K562 (cell line): ENCODE data around the gene SYCP1. TPM values are rescaled to one million over a fixed set of nuclear protein-coding genes. Genes with fewer than 3 reads are reported as not detected.

Experiments used
- ATAC-seq: fragments of 200-7000 bp; cut with Tn5 transposase; 3 replicates; pipeline ENCODE4 v1.9.1; 2020; ENCODE audit warnings: moderate library complexity
- BruUV-seq: library from RNA; stranded (reverse); fragments of 400-500 nt; replicated peaks from 2 replicates; lab custom pipeline; 2021; lab: Mats Ljungman, UMichigan
- CTCF ChIA-PET: fragments of 300-600 bp; formaldehyde crosslinking; extraction: SDS; loops from one replicate; lab custom pipeline; 2021; ENCODE audit warnings: low intra/inter-chr PET ratio; lab: Yijun Ruan, JAX
- POLR2A ChIA-PET: fragments of 300-600, 350-650 bp; sonication (Branson Sonifier 250); formaldehyde crosslinking; extraction: SDS; loops from one replicate; lab custom pipeline; 2021; ENCODE audit warnings: antibody characterized with exemption, inconsistent platforms; lab: Yijun Ruan, JAX
- DNase-seq, 4 experiments: peaks; one replicate each; pipeline versions ENCODE4 v3.0.0 to v3.0.0-alpha.2; 2011 to 2018; ENCODE audit warnings: low spot score in 3 of 4, mixed read lengths in 3 of 4; ENCODE audit errors: extremely low read depth in 1 of 4
- FAIRE-seq: peaks from 2 replicates; lab custom pipeline; 2011; peaks lifted over from hg19 to GRCh38; lab: Jason Lieb, UNC
- H2AFZ ChIP-seq: 2 replicates; pipeline ENCODE4 v1.6.0; 2011; ENCODE audit warnings: low read depth, low read length, control low read depth, inconsistent platforms
- H3K27ac ChIP-seq: fragments of 200-600 bp; 3 replicates; pipeline ENCODE4 v1.8.0; 2011; ENCODE audit warnings: low read depth, mild to moderate bottlenecking, control low read depth, inconsistent platforms, low read length, moderate library complexity, mixed read lengths; ENCODE audit errors: extremely low read depth
- H3K27me3 ChIP-seq, 2 experiments: fragments of 300-600 bp in 1 of 2; 2 replicates in 1 of 2; 3 replicates in 1 of 2; pipeline versions ENCODE4 v1.6.0 to v1.8.0; 2011; ENCODE audit warnings: inconsistent platforms in 2 of 2, low read length in 2 of 2, mild to moderate bottlenecking in 1 of 2, mixed read lengths in 1 of 2, moderate library complexity in 1 of 2; ENCODE audit not compliant: control insufficient read depth in 2 of 2, insufficient read depth in 2 of 2
- H3K36me3 ChIP-seq: fragments of 300-600 bp; 3 replicates; pipeline ENCODE4 v1.8.0; 2011; ENCODE audit warnings: mild to moderate bottlenecking, low read length, inconsistent platforms; ENCODE audit not compliant: control insufficient read depth, insufficient read depth
- H3K4me1 ChIP-seq, 2 experiments: fragments of 200-600 bp in 1 of 2; replicated peaks in 1 of 2; 2 replicates in 1 of 2; 3 replicates in 1 of 2; pipeline versions ENCODE4 v1.5.1 to v1.8.0; 2011; ENCODE audit warnings: inconsistent platforms in 2 of 2, low read length in 2 of 2, mild to moderate bottlenecking in 1 of 2, mixed read lengths in 1 of 2, moderate library complexity in 1 of 2; ENCODE audit not compliant: control insufficient read depth in 2 of 2, insufficient read depth in 2 of 2
- H3K4me2 ChIP-seq: 2 replicates; pipeline ENCODE4 v1.6.1; 2011; ENCODE audit warnings: low read length, control low read depth, inconsistent platforms, mixed read lengths; ENCODE audit not compliant: insufficient read depth
- H3K4me3 ChIP-seq: fragments of 200-600 bp; sonication (generic), shearing (Covaris generic); 2 replicates; pipeline ENCODE4 v1.5.1; 2016; ENCODE audit warnings: control low read depth, inconsistent platforms
- H3K79me2 ChIP-seq: fragments of 200-600 bp; 3 replicates; pipeline ENCODE4 v1.8.0; 2011; ENCODE audit warnings: low read length, inconsistent platforms; ENCODE audit not compliant: control insufficient read depth, insufficient read depth
- H3K9ac ChIP-seq, 2 experiments: 2 replicates each; pipeline versions ENCODE4 v1.6.0 to v1.6.1; 2011; ENCODE audit warnings: low read depth in 2 of 2, low read length in 2 of 2, control low read depth in 1 of 2, inconsistent platforms in 1 of 2, mild to moderate bottlenecking in 1 of 2, mixed read lengths in 1 of 2; ENCODE audit not compliant: insufficient read depth in 1 of 2
- H3K9me1 ChIP-seq: one replicate; pipeline ENCODE4 v1.6.0; 2011; ENCODE audit warnings: inconsistent platforms, mild to moderate bottlenecking, low read length, moderate library complexity; ENCODE audit not compliant: control insufficient read depth, insufficient read depth
- H3K9me3 ChIP-seq: replicated peaks from 2 replicates; pipeline ENCODE4 v1.5.1; 2011; ENCODE audit warnings: low read depth, low read length, inconsistent platforms; ENCODE audit not compliant: control insufficient read depth, insufficient read depth
- H4K20me1 ChIP-seq: replicated peaks from 2 replicates; pipeline ENCODE4 v1.6.1; 2011; ENCODE audit warnings: low read length, inconsistent platforms, mixed read lengths; ENCODE audit not compliant: control insufficient read depth, insufficient read depth
- ETV6 ChIP-seq, 3 experiments: fragments of 150-350 bp in 1 of 3; sonication (generic) in 1 of 3; formaldehyde crosslinking in 1 of 3; IDR thresholded peaks; 2 replicates each; pipeline versions ENCODE4 v1.6.1 to v1.8.0; 2014 to 2022; ENCODE audit warnings: borderline replicate concordance in 2 of 3, low read depth in 2 of 3, antibody characterized with exemption in 1 of 3, low read length in 1 of 3, mild to moderate bottlenecking in 1 of 3, missing genetic modification reagents in 1 of 3
- FOXP1 ChIP-seq: sonication (generic); formaldehyde crosslinking; IDR thresholded peaks from 2 replicates; pipeline ENCODE4 v1.8.0; 2022; ENCODE audit warnings: mild to moderate bottlenecking, missing genetic modification reagents
- NCOA4 ChIP-seq: fragments of 450-650 bp; IDR thresholded peaks from 2 replicates; pipeline ENCODE4 v1.6.1; 2018; ENCODE audit warnings: mild to moderate bottlenecking; ENCODE audit not compliant: partially characterized antibody
- SMARCC2 ChIP-seq: fragments of 450-650 bp; IDR thresholded peaks from 2 replicates; pipeline ENCODE4 v1.6.1; 2017; ENCODE audit warnings: antibody characterized with exemption, moderate library complexity, mild to moderate bottlenecking, low read depth
- ZNF431 ChIP-seq: sonication (generic); formaldehyde crosslinking; IDR thresholded peaks from 2 replicates; pipeline ENCODE4 v1.8.0; 2022; ENCODE audit warnings: mild to moderate bottlenecking, missing genetic modification reagents
- ZSCAN32 ChIP-seq: fragments of 450-650 bp; formaldehyde crosslinking; IDR thresholded peaks from 2 replicates; pipeline ENCODE4 v1.4.0; 2020; ENCODE audit warnings: mild to moderate bottlenecking, moderate library complexity
- in situ Hi-C: fragments of 300-500 bp; cut with MboI; formaldehyde crosslinking; loops from 4 replicates; pipeline ENCODE4 v1.15.0; 2018; ENCODE audit warnings: inconsistent platforms, mixed read lengths
- intact Hi-C: fragments of 100-400 bp; cut with micrococcal nuclease; formaldehyde crosslinking; loops from 2 replicates; pipeline ENCODE4 v1.14.2; 2022
- polyA plus RNA-seq, 8 experiments: library from polyadenylated mRNA; depleted of rRNA in 4 of 8; stranded (reverse) in 5 of 8; unstranded in 3 of 8; fragments of >200 nt; fragmentation: Nextera tagmentation in 2 of 8; fragmentation: Illumina TruSeq in 1 of 8; extraction: Ambion mirVana in 2 of 8; extraction: Trizol in 1 of 8; gene quantifications; 2 replicates each; pipeline versions ENCODE4 v1.2.1 to v1.2.3, GENCODE V29; 2011 to 2014; ENCODE audit warnings: inconsistent platforms in 1 of 8, missing spikeins in 1 of 8
- total RNA-seq, 7 experiments: library from RNA; depleted of rRNA in 6 of 7; stranded (reverse); fragments of >200 nt in 6 of 7; fragmentation: Illumina TruSeq in 2 of 7; extraction: Trizol in 2 of 7; gene quantifications; 2 replicates each; pipeline versions ENCODE4 v1.2.1 to v1.2.3, GENCODE V29; 2011 to 2021; ENCODE audit warnings: low replicate concordance in 1 of 7
- TF ChIP-seq, protein P1 (sequence below): fragments of 150-350 bp; IDR thresholded peaks from 2 replicates; pipeline ENCODE4 v1.6.1; 2014; ENCODE audit warnings: low read depth, mild to moderate bottlenecking, low read length, borderline replicate concordance
- TF ChIP-seq, protein P2 (sequence below): fragments of 250-450 bp; sonication (Bioruptor Pico); IDR thresholded peaks from 2 replicates; pipeline ENCODE4 v1.8.0; 2021; ENCODE audit warnings: mild to moderate bottlenecking, moderate library complexity
- TF ChIP-seq, protein P3 (sequence below): sonication (generic); formaldehyde crosslinking; IDR thresholded peaks from 2 replicates; pipeline ENCODE4 v1.8.1; 2023; ENCODE audit warnings: mild to moderate bottlenecking, missing genetic modification reagents, moderate library complexity

The SYCP1 gene
- total and polyA plus RNA-seq, 9 of the 15 experiments (the other 6 are each of a cell fraction or from before 2014, with no cell fraction given): not detected

DNA sequence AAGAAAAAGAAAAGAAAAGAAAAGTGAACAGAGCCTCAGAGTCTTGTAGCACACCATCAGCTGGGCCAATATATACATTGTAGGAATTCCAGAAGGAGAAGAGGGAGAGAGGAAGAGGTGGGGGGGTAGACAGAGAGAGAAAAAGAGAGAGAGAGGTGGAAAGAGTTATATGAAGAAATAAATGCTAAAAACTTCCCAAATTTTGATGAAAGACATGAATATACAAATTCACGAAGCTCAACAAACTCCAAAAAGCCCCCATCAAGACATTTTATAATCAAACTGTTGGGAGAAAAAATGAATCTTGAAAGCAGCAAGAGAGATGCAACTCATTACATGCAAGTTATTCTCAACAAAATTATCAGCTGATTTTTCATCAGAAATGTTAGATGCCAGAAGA, 133.4 kb downstream of the SYCP1 start (continued):
- TF ChIP-seq, protein P1, sequence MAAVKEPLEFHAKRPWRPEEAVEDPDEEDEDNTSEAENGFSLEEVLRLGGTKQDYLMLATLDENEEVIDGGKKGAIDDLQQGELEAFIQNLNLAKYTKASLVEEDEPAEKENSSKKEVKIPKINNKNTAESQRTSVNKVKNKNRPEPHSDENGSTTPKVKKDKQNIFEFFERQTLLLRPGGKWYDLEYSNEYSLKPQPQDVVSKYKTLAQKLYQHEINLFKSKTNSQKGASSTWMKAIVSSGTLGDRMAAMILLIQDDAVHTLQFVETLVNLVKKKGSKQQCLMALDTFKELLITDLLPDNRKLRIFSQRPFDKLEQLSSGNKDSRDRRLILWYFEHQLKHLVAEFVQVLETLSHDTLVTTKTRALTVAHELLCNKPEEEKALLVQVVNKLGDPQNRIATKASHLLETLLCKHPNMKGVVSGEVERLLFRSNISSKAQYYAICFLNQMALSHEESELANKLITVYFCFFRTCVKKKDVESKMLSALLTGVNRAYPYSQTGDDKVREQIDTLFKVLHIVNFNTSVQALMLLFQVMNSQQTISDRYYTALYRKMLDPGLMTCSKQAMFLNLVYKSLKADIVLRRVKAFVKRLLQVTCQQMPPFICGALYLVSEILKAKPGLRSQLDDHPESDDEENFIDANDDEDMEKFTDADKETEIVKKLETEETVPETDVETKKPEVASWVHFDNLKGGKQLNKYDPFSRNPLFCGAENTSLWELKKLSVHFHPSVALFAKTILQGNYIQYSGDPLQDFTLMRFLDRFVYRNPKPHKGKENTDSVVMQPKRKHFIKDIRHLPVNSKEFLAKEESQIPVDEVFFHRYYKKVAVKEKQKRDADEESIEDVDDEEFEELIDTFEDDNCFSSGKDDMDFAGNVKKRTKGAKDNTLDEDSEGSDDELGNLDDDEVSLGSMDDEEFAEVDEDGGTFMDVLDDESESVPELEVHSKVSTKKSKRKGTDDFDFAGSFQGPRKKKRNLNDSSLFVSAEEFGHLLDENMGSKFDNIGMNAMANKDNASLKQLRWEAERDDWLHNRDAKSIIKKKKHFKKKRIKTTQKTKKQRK: no peak

DNA sequence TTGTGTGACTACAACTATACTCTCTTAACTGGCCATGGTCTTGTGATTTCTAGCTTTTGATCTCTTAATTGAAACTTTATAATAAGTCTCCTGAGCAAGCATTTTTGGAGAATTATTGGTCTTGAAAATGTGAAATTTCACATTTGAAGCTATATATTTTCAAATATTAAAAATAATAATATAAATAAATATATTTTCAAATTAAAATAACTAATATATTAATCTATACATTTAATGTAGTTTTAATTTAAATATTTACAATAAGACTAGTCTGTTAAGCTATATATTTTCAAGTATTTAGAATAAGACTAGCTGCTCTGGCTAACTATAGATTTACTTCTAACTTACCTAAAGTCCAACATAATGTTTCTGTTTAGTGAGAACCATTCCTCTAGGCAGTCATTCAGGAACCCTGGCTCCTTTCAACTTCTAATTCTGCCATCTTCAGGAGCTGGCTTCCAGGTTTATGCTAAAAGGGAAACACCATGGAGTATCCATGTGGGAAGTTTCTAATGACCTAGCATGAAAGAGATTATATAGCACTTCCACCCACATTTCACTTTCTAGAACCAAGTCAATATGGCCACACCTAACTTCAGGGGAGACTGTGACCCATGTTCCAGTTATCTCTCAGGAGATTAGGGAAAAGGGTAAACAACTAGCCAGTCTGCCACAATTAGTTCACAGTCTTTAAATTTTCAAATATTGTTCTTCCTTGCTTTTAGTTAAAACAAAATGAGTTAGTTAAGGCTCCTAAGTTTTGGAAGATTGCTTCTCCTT, 143.0 kb downstream of the SYCP1 start:
- DNase-seq (no peak), FAIRE-seq (no peak), ATAC-seq (no peak)
- intact Hi-C loops: no loop called here
- Histone ChIP-seq H3K36me3 (no peaks in the 10 kb centered on the region), H3K9me1 (no peaks in the 10 kb centered on the region), H3K27me3 (no peaks in the 10 kb centered on the region), H3K27ac (no peak overlapping the region), H2AFZ (no peak overlapping the region), H3K9ac (no peak overlapping the region), H3K9me3 (no peaks in the 10 kb centered on the region), H4K20me1 (no peaks in the 10 kb centered on the region), H3K4me1 (no peaks in the 10 kb centered on the region), H3K4me3 (no peak overlapping the region), H3K4me2 (no peak overlapping the region), H3K79me2 (no peaks in the 10 kb centered on the region)
- ChIA-PET POLR2A (no interaction called here), CTCF (no interaction called here)
- BruUV-seq: no TSS peak
- in situ Hi-C loops: no loop called here
- TF ChIP-seq, protein P1: no peak
- TF ChIP-seq ZSCAN32 (CRISPR knock-in tag) (no peak), ETV6 (IDR thresholded peaks at IDR 0.05; ENCODE audit: borderline replicate concordance in 1 of 2, low read depth in 2 of 2, low read length in 1 of 2) (no peak), ETV6 (CRISPR knock-in tag; IDR thresholded peaks at IDR 0.05; ENCODE audit: borderline replicate concordance) (no peak), NCOA4 (no peak), FOXP1 (no peak), SMARCC2 (no peak), ZNF431 (CRISPR knock-in tag) (no peak)
- TF ChIP-seq, protein P2, sequence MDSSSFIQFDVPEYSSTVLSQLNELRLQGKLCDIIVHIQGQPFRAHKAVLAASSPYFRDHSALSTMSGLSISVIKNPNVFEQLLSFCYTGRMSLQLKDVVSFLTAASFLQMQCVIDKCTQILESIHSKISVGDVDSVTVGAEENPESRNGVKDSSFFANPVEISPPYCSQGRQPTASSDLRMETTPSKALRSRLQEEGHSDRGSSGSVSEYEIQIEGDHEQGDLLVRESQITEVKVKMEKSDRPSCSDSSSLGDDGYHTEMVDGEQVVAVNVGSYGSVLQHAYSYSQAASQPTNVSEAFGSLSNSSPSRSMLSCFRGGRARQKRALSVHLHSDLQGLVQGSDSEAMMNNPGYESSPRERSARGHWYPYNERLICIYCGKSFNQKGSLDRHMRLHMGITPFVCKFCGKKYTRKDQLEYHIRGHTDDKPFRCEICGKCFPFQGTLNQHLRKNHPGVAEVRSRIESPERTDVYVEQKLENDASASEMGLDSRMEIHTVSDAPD: no peak
- TF ChIP-seq, protein P3, sequence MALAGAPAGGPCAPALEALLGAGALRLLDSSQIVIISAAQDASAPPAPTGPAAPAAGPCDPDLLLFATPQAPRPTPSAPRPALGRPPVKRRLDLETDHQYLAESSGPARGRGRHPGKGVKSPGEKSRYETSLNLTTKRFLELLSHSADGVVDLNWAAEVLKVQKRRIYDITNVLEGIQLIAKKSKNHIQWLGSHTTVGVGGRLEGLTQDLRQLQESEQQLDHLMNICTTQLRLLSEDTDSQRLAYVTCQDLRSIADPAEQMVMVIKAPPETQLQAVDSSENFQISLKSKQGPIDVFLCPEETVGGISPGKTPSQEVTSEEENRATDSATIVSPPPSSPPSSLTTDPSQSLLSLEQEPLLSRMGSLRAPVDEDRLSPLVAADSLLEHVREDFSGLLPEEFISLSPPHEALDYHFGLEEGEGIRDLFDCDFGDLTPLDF: no peak
